GM21576 (cell line): ENCODE results near the gene BATF.
A peak's percentile ranks its signal among the peaks of the same experiment; 100 is the strongest.

Experiments used
- ATAC-seq: cut with Tn5 transposase; IDR thresholded peaks from one replicate; pipeline ENCODE4 v1.9.1; 2021; ENCODE audit warnings: mild to moderate bottlenecking, moderate library complexity; ENCODE audit not compliant: unreplicated experiment

BATF gene

DNA sequence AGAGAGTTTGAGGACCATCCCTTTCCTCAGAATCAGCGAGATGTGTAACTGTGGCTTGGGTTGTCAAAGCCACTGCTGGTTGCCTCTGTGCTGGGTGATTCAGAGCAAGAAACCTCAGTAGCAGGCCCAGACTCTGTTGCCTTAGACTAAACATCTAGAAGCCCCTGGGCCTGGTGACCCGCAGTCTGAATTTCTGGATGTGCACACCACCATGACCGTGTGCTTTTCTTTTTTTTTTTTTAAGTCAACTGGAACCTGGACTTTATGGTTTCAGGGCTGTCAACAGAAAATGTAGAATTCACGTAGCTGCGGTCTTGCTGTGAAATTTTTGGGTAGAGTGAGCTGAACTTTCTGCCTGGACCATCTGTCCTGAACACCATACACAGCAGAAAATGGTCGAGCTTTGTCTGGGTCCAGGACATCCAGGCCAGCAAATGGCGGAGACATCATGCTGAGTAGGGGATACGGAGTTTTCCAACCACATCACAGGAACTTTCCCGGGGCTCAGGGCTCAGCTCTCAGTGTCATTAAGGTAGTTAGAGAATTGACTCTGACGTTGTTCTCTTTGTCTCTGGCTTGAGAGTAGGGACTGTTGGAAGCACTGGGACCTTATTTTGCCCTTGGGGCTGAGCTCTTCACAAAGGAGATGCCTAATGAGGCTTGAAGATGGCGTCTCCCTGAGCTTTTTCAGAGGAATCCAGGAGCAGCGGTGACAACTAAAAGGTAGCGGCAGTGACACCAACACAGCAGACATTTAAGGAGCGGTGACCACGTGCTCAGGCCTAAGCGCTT lies 23.0 kb upstream of the BATF start:
- ATAC-seq, result peak; percentile 65

DNA sequence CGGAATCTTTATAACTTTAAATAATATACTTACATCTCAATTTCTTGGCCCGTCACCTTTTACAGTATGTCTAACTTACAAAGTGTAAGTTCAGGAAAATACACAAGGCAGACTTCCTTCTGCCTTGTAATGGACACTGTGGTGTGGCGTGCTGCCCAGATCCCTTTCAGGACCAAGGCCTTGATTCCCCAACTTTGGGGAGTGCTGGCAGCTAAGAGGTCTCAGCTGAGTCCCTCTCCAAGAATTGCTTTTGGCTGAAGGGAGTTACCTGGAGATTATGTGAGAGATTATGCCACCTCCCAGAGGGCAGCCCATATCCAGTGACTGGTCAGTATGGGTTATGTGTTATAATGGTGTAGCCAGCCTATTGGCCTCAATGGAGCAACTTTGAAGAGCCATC lies 21.2 kb upstream of the BATF start:
- no peak for ATAC-seq

DNA sequence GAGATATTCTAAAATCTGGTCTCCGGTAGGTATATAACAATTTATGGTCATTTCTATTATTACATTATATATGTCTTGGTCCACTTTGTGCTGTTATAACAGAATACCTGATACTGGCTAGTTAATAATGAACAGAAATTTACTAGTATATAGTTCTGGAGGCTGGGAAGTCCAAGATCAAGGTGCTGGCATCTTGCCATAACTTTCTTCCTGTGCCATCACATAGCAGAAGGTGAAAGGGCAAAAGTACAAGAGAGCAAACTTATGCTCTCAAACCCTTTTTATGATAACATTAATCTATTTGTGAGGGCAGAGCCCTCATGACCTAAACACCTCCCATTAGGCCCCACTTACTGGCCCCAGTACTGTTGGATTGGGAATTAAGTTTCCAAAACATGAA lies 17.9 kb upstream of the BATF start:
- no peak for ATAC-seq

DNA sequence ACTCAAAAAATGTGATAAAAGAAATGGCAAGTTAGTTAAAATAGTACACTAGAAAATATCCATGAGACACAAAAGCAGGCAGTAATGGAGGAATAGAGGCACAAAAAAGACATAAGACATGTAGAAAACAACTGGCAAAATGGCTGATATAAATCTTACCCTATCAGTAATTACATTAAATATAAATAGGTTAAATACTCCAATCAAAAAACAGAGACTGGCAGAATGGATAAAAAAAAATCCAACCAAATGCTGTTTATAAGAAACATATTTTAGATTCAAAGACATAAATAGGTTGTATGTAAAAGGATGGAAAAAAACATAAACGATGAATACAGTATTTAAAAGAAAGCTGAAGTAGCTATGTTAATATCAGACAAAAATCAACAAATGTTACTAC lies 15.3 kb upstream of the BATF start:
- ATAC-seq, result no peak

DNA sequence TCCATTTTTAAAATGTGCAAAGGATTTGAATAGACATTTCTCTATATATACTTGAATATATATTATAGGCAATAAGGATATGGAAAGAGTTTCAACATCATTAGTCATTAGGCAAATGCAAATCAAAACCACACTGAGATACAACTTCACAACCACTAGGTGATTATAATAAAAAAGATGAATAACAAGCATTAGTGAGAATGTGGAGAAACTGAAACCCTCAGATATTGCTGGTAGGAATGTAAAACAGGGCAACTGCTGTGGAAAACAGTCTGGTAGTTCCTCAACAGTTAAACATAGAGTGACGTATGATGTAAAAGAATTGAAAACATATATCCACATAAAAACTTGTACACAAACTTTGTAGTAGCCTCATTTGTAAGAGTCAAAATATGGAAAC lies 11.7 kb upstream of the BATF start:
- no peak for ATAC-seq

DNA sequence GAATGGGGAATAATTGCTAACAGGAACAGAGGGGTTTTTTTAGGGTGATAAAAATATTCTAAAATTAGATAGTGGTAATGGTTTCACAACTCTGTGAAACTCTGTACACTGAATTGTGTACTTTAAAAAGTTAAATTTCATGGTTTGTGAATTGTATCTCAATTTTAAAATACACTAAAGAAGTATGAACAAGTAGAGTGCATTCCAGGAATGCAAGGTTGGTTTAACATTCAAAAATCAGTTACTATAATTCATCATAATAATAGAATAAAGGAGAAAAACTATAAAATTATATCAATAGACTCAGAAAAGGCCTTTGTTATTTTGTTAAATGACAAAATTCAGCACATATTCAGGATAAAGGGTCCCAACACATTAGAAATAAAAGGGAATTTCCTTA lies 11.1 kb upstream of the BATF start:
- ATAC-seq, result no peak

DNA sequence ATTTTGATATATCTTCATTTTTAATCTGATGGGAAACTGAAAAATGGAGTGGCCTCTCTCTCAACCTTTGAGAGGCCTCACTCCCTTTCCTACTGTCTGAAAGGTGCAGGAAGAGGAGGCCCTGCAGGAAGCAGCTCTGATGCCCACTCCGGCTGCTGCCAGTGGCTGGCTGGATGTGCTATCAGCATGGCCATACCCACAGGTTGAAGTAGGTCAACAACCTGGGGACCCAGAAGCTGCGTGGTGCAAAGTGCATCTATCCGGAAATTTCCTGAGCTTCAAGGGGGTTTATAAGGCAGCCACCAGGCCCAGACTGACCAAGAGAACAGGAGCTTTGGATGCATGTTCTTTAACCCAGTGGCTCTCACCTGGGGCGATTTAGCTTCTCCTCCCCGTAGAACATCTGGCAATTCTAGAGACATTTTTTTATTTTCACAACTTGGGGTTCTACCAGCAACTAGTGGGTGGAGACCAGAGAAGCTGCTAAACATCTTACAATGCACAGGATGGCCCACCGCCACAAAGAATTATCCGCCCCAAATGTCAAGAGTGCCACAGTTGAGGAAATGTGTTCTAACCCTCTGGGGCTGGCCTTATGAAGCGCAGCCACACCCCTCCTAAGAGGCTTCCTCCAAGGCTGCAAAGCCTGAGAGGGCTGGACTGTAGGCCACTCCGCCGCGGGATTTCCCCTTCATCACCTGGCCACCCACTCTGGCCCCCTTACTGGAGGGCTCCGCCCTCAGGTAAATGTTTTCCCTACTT lies 8.2 kb upstream of the BATF start:
- no peak for ATAC-seq

DNA sequence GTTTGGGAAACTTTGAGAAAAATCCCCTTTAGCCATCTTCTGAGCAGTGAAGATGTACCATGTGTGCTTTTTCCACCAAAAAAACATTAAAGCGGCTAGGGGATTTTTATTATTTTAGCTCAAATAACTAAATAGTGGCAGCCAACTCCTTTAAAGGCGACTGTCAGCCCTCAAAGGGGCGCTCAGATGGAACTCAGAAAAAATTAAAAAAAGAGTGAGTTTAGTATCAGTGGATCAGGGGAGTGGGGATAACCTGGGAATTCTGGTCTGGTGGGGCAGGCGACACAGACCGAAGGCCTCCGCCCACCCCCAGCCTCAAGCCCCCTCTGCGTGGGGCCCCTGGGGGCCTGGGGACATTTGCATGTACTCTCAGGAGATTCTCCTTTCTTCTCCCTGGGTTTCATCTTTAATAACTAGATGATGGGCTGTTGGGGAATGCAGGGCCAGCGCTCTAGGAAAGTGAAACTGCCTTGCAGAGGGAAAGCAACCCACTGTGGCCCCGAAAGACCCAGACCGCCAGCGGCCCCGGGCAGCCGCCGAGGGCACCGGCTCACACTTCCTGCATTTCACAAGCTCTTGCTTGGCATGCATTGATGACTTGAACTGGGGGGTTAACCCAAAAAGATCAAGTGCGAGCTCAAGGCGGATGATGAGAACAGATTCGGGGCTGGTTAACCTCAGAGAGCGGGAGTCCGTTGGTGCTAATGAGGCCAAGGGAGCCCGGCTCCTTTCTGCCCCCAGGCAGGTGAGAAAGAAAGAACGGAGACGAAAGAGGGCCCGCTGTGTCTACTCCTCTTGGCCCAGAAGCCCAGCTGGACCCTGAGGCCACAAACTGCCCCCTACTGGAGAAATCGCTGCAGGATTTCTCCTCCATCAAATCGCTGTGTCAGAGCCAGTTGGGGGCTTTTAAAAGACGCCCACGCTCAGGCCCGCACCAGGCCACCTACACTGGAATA lies 7.3 kb upstream of the BATF start:
- ATAC-seq, result no peak

DNA sequence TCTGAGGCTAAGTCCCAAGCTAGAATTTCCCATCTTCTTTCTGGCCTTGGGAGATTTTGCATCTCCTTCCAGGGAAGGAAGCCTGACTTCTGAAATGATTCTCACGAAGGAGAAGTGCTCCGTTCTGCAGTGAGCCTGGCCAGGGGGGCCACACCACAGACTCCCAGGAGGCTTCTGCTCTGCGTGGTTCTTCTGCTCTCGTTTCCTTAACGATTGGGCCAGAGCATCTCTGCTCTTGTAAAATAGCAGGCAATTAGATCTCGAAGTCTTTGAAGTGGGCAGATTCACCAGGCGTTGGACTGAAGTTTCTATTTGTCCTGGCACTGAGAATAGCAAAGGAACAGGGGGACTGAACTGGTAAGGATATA lies 6.7 kb upstream of the BATF start:
- ATAC-seq, result no peak

DNA sequence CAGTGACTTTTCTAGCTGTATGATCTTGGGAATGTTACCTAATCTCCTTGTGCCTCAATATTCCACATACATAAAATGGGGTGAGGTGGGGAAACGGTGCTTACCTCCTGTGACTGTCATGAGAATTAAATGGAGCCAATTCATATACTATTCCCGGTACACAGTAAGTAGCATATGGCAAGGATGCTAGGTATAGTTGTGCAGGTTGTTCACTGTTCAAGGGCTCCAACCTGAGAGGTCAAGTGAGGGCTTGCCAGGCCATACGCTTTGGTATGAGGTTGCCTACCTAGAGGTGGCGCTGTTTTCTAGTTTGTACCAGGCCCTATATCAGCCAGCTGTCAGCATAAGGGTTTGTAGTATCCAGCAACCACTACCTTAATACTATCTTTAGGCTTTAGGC lies 3.6 kb upstream of the BATF start:
- ATAC-seq, result no peak

DNA sequence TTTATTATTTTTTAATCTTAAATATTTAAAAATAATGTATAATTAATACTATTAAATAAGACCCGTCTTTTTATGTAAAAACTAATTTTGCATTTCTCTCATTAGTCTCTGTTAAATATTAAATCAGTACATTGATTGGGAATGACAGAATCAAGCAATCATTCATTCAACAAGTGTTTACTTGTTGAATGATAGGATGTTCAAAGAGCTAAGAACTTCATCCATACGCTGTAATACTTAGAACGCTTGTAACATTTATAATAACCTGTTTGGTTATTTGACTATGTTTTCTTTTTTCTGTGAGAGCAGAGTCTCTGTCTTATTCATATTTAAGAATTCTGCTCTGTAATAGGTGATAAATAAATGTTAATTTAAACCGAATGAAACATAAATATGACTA lies 2.9 kb upstream of the BATF start:
- no peak for ATAC-seq

DNA sequence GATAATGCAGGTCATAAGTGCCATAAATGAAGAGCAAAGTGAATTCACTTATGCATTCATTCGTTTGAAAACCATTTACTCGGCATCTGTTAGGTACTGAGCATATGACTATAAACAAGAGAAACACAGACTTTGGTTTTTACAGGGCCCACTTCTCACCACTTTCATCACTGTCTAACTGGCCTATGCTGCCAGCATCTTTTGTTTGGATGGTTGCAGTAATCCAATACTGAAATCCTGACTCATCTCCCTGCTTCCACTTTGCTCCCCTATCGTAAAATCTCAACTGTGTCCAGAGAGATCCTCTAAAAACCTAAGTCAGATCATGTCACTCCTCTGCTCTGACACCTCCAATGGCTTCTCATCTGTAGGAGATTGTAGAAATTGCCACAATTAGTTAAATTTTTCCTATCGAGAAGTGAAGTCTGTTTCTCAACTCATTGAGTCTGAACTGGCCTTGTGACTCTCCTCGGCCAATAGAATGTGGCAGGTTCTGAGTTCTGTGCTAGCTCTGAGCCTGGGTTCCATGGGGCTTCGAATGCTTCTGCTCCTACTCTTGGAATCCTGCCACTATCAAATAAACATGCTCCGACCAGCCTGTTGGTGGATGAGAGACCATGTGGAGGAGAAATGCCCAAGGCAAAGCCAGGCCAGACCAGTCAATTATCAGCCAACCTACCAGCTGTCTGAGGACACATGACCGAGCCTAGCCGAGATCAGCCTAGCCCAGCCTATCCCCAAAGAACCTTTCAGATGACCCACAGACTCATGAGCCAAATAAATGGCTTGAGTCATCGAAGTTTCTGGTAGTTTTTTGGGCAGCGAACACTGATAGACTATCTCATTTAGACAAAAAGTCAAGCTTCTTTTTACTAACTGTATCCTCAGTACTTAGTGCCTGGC lies 2.2 kb upstream of the BATF start:
- no peak for ATAC-seq

DNA sequence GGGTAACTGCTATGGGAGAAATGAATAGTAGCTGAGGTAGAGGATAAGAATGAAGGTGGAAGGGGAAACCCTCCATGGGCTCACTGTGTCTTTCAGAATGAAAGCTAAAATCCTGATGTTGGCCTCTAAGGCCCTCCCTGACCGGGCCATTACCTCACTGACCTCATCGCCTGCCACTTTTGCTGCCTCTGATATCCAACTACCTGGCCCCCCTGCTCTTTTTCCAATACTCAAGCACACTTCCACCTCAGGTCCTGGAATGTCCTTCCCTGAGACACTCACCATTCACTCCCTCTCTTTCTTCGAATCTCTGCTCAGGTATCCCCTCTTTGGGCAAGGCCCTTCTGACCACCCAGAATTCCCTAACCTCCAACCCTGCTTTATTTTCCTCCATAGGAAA lies 1.4 kb upstream of the BATF start:
- ATAC-seq, result no peak

DNA sequence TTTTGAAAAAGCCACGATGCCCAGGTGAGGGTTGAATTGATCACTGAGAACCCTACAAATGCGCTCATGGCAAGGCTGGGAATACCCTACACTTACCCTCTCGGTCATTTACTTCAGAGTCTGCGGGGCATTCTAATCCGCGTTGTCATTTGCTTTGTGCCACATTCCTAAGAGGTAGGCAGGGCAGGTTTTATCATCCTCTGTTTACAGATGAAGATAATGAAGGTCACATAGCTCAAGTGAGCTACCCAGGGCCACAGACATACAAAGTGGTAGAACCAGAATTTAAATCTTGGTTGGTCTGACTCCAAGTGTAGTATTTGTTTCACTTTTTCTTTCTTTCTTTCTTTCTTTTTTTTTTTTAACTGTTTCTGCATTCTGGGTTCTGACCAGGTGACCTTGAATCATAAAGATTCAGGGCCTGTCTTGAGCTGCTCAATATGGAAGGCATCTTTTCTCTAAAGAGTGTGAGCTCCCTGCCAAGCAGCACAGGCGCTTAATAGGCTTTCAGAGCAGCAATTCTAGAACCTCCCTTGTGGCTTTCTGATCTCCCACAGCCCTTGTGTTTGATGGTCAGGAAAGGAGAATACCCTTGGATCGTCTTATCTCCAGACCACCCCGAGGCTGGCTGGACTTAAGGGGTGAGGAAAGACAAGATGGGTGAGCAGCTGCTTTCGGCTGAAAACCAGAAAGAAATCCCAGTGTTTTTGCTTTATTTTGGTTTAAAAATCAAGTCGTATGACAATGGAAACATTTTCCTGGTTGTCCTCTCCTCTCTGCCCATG lies 662 bp upstream of the BATF start:
- ATAC-seq, result no peak

DNA sequence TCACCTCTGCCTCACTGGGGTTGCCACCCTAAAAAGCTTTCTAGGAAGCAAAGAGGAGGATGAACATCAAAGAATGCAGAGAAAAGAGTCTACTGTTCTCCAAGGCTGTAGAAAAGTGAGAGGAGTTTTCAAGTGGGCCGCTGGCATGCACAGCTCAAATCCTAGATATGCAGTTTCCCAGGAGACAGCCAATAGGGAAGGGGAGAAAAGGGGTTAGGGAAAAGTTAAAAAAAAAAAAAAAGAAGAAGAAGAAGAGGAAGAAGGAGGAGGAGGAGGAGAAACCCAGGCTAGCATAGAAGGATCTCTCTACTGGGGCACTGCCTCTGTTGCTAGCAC lies 682 bp downstream of the BATF start:
- no peak for ATAC-seq

DNA sequence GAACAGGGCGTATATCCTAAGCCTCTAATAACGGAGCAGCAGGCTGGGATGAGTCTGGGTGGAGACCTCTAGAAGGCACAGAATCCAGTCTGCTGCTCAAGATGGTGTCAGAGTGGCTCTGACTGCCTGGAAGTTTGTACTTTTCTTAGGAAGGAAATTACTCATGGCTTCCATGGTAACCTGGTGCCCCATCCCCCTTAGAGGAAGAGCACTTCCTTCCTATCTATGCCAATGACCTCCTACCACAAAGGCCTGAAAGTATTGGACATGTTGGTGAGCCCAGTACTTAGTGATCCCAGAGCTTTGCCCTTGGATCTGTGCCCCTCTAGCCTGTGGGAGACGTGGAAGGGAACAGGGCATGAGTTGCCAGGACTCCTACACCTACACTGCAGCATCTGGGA lies 1.5 kb downstream of the BATF start:
- no peak for ATAC-seq

DNA sequence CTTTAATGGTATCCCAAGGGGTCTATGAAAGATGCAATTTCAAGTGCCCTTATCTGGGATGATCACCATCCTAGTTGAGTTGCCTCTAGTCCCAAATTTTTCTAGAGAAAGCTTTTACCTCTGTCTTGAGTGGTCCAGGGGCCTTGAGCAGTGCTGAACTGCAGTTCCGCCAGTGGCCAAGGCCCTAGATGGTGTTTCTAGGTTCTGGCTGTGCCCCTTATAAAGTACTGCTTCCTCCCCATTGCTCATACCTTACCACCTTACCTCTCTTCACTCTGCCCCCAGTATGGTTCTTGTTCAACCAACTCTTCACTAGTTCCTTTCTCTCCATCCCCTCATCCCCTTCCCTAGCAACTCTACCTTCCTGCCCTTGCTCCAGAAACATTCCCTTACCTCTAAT lies 3.7 kb downstream of the BATF start:
- ATAC-seq, result no peak

DNA sequence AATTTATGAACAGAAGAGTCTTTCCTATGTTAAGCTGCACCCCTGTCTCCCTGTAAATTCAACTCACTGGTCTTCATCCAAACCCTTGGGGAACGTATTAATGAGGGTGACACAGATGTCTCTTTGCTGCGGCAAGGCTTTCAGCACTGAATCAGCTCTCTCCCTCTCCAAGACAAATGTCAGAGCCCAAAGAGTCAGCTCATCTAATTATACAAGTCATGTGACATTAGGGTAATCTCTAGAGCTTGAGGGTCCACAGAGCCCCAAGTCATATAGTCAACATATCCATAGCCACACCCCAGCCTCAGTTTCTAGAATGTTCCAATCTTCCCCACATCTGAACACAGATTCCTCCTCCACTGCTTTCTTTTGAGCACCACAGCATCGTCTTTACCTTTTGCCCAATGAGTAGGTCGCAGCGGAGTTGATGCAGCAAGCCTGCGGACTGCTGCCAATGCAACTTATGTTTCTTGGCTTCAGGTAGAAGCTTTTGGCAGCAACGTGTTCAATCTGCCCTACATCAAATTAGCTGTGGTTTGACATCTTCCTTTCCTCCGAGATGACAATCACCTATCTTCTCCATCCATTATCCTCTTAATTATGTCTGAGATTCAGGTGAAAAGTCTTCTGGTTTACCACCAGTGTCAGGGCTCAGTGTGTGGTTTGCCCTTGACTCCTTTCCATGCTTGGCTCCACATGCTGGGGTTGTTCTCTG lies 5.3 kb downstream of the BATF start:
- no peak for ATAC-seq

DNA sequence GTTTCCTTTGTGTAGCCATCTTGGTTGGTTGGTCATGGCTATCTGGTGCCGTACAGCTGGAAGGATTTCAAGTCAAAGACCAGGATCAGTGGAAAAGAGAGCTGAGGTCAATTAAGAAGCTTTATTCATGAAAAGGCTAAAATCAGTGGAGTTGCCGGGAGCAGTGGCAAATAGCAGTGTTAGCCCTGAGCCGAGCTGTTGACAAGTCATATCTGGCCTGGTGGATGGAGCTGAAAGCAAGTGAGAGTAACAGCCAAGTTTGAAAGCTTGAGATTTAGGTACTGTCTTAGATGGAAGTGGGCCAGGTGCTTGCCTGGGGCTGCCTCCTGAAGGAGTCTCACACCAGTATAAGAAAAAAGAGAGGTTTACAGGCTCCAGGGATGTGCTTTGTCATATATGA lies 9.0 kb downstream of the BATF start:
- ATAC-seq, result no peak
